Keratinocyte (primary cell): ENCODE data around the gene CCDC60. TPM values are rescaled to one million over a fixed set of nuclear protein-coding genes. Genes with fewer than 3 reads are reported as not detected.

ENCODE experiments used
- DNase-seq: peaks from one replicate; pipeline ENCODE4 v3.0.0-alpha.2; 2011; ENCODE audit warnings: low read depth, missing footprints, low spot score
- FAIRE-seq: peaks from 2 replicates; lab custom pipeline; 2011; peaks lifted over from hg19 to GRCh38; lab: Jason Lieb, UNC
- H2AFZ ChIP-seq: 2 replicates; pipeline ENCODE4 v1.6.0; 2012; ENCODE audit warnings: low read length, control low read depth, inconsistent platforms; ENCODE audit not compliant: control insufficient read depth
- H3K27ac ChIP-seq: 2 replicates; pipeline ENCODE4 v1.5.1; 2011; ENCODE audit warnings: low read length; ENCODE audit not compliant: control insufficient read depth, insufficient read depth
- H3K27me3 ChIP-seq: 3 replicates; pipeline ENCODE4 v1.6.0; 2011; ENCODE audit warnings: low read length; ENCODE audit not compliant: control insufficient read depth, insufficient read depth; ENCODE audit errors: extremely low read depth
- H3K36me3 ChIP-seq, 2 experiments: 2 replicates in 1 of 2; 3 replicates in 1 of 2; pipeline ENCODE4 v1.5.1; 2011; ENCODE audit warnings: low read length in 2 of 2, mild to moderate bottlenecking in 1 of 2; ENCODE audit not compliant: control insufficient read depth in 2 of 2, insufficient read depth in 2 of 2; ENCODE audit errors: extremely low read depth in 1 of 2
- H3K4me1 ChIP-seq: 3 replicates; pipeline ENCODE4 v1.5.1; 2011; ENCODE audit warnings: low read length; ENCODE audit not compliant: control insufficient read depth, insufficient read depth; ENCODE audit errors: extremely low read depth
- H3K4me2 ChIP-seq: 3 replicates; pipeline ENCODE4 v1.6.0; 2011; ENCODE audit warnings: low read depth, low read length; ENCODE audit not compliant: control insufficient read depth, insufficient read depth; ENCODE audit errors: extremely low read depth
- H3K4me3 ChIP-seq, 3 experiments: fragments of 200-600 bp in 1 of 3; sonication (generic) in 1 of 3; 2 replicates in 2 of 3; 3 replicates in 1 of 3; pipeline ENCODE4 v1.5.1; 2011 to 2016; ENCODE audit warnings: low read length in 3 of 3, mild to moderate bottlenecking in 3 of 3, control low read depth in 2 of 3, inconsistent platforms in 1 of 3, low read depth in 1 of 3, mixed read lengths in 1 of 3, mixed run types in 1 of 3, moderate library complexity in 1 of 3; ENCODE audit not compliant: control insufficient read depth in 2 of 3, insufficient read depth in 2 of 3; ENCODE audit errors: extremely low read depth in 1 of 3
- H3K79me2 ChIP-seq: 2 replicates; pipeline ENCODE4 v1.6.0; 2012; ENCODE audit warnings: low read length; ENCODE audit not compliant: control insufficient read depth, insufficient read depth
- H3K9ac ChIP-seq: 3 replicates; pipeline ENCODE4 v1.6.0; 2011; ENCODE audit warnings: low read length; ENCODE audit not compliant: control insufficient read depth, insufficient read depth; ENCODE audit errors: extremely low read depth
- H3K9me1 ChIP-seq: 3 replicates; pipeline ENCODE4 v1.6.0; 2011; ENCODE audit warnings: low read length; ENCODE audit not compliant: control insufficient read depth, insufficient read depth; ENCODE audit errors: extremely low read depth
- H3K9me3 ChIP-seq: 2 replicates; pipeline ENCODE4 v1.5.1; 2012; ENCODE audit warnings: low read depth, low read length; ENCODE audit not compliant: control insufficient read depth
- H4K20me1 ChIP-seq: 3 replicates; pipeline ENCODE4 v1.6.0; 2011; ENCODE audit warnings: low read length; ENCODE audit not compliant: control insufficient read depth, insufficient read depth; ENCODE audit errors: extremely low read depth
- CTCF ChIP-seq, 3 experiments: IDR thresholded peaks in 1 of 3; conservative IDR thresholded peaks in 1 of 3; optimal IDR thresholded peaks in 1 of 3; 2 replicates in 2 of 3; 3 replicates in 1 of 3; pipeline versions ENCODE3 to v1.5.1; 2011; ENCODE audit warnings: low read length in 3 of 3, mild to moderate bottlenecking in 3 of 3, moderate library complexity in 2 of 3, control low read depth in 1 of 3, inconsistent platforms in 1 of 3; ENCODE audit not compliant: insufficient read depth in 2 of 3; ENCODE audit errors: extremely low read depth in 1 of 3
- EZH2 ChIP-seq: IDR thresholded peaks from one replicate; pipeline ENCODE4 v1.6.1; 2012; ENCODE audit warnings: inconsistent platforms, mild to moderate bottlenecking, low read length, moderate library complexity
- dilution Hi-C: fragments of 300-500 bp; cut with MboI; formaldehyde crosslinking; loops from one replicate; pipeline ENCODE4 v1.7.0; 2020; ENCODE audit warnings: low sequenced_read_pairs; ENCODE audit not compliant: extremely low pct_ligation_motif_present
- polyA plus RNA-seq, 5 experiments: library from polyadenylated mRNA; depleted of rRNA in 3 of 5; stranded (reverse) in 3 of 5; stranded (forward) in 1 of 5; unstranded in 1 of 5; fragments of >200 nt; gene quantifications; 1 replicate in 1 of 5; 2 replicates in 3 of 5; 3 replicates in 1 of 5; pipeline versions ENCODE4 v1.2.1 to v1.2.3, GENCODE V29; 2011 to 2012; ENCODE audit warnings: missing spikeins in 2 of 5, low read depth in 1 of 5, low replicate concordance in 1 of 5

CCDC60 gene
- polyA plus RNA-seq, 1 donor (not counting 4 experiments of a cell fraction or from before 2014, with no cell fraction given) = 0.09 TPM

DNA sequence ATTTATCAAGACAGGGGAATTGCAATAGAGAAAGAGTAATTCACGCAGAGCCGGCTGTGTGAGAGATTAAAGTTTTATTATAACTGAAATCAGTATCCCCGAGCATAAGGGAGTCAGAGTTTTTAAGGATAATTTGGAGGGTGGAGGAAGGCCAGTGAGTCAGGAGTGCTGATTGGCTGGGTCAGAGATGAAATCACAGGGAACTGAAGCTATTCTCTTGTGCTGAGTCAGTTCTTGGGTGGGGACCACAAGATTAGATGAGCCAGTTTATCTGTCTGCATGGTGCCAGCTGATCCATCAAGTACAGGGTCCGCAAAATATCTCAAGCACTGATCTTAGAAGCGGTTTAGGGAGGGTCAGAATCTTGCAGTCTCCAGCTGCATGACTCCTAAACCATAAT, 96.6 kb downstream of the CCDC60 start:
- Histone ChIP-seq H3K9me3 (peaks cover 2% of the 10 kb centered on the region), H3K9ac (no peak overlapping the region), H3K4me2 (no peak overlapping the region), H3K4me3 (no peak overlapping the region), H3K9me1 (no peaks in the 10 kb centered on the region), H3K27ac (no peak overlapping the region), H2AFZ (no peak overlapping the region), H3K36me3 (no peaks in the 10 kb centered on the region), H4K20me1 (no peaks in the 10 kb centered on the region), H3K4me1 (no peaks in the 10 kb centered on the region), H3K79me2 (no peaks in the 10 kb centered on the region), H3K27me3 (no peaks in the 10 kb centered on the region)
- FAIRE-seq (no peak), DNase-seq (no peak)
- TF ChIP-seq CTCF (optimal IDR thresholded peaks at IDR 0.05 in 1 of 3, IDR thresholded peaks at IDR 0.05 in 1 of 3, conservative IDR thresholded peaks at IDR 0.05 in 1 of 3; ENCODE audit: extremely low read depth in 1 of 3, insufficient read depth in 2 of 3, low read length in 3 of 3) = no peak
- no peak for TF ChIP-seq EZH2
- dilution Hi-C loops = no loop called here

DNA sequence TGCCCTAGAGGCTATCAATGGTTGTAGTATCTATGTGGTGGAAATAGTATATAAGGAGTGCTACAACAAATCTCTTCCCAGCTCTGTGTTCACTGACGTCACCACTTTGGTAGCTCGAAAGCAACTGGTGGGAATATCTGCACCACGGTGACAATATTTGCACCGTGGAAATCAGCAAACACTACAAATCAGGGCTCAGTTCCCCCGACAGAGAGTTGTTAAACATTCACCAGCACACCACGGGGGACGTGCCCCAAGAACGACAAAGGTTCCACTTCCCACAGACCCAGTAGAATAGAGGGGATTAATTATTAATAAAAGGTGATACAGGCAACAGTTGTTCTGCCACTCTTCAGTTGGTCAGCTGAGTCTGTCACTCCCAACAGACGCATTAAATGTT, 98.4 kb downstream of the CCDC60 start:
- no peaks in the 10 kb centered on the region for H3K79me2 ChIP-seq
- no peak overlapping the region for H3K4me2 ChIP-seq
- H3K4me1 ChIP-seq = no peaks in the 10 kb centered on the region
- TF ChIP-seq EZH2 = no peak
- no peak for TF ChIP-seq CTCF (optimal IDR thresholded peaks at IDR 0.05 in 1 of 3, IDR thresholded peaks at IDR 0.05 in 1 of 3, conservative IDR thresholded peaks at IDR 0.05 in 1 of 3; ENCODE audit: extremely low read depth in 1 of 3, insufficient read depth in 2 of 3, low read length in 3 of 3)
- FAIRE-seq = no peak
- no peaks in the 10 kb centered on the region for H3K9me1 ChIP-seq
- H4K20me1 ChIP-seq = no peaks in the 10 kb centered on the region
- dilution Hi-C loops = no loop called here
- H3K4me3 ChIP-seq = no peak overlapping the region
- DNase-seq = no peak
- H2AFZ ChIP-seq = no peak overlapping the region
- no peak overlapping the region for H3K9ac ChIP-seq
- peaks cover 2% of the 10 kb centered on the region for H3K9me3 ChIP-seq
- no peaks in the 10 kb centered on the region for H3K36me3 ChIP-seq
- no peaks in the 10 kb centered on the region for H3K27me3 ChIP-seq
- no peak overlapping the region for H3K27ac ChIP-seq
